H1 (cell line): ENCODE results near the gene IDI2. TPM values are rescaled to one million over a fixed set of nuclear protein-coding genes. Genes with fewer than 3 reads are reported as not detected.
"Not testable (repeated sequence)": the region's sequence is repeated elsewhere in the genome, so short reads cannot be mapped to it uniquely, and the experiment has no call there.

ENCODE experiments used
- CTCF ChIA-PET: fragments of 300-600 bp; sonication (Branson Sonifier 250); formaldehyde crosslinking; loops from one replicate; lab custom pipeline; 2021; ENCODE audit not compliant: partially characterized antibody; lab: Charles Lee
- POLR2A ChIA-PET: fragments of 300-600 bp; sonication (Branson Sonifier 250); formaldehyde crosslinking; loops from one replicate; lab custom pipeline; 2021; ENCODE audit warnings: inconsistent platforms; ENCODE audit not compliant: partially characterized antibody; lab: Charles Lee
- DNase-seq, 2 experiments: peaks; one replicate each; pipeline versions ENCODE4 v3.0.0 to v3.0.0-alpha.2; 2010 to 2022; ENCODE audit warnings: low spot score in 2 of 2, low read depth in 1 of 2, mixed read lengths in 1 of 2
- FAIRE-seq: peaks from 2 replicates; lab custom pipeline; 2011; peaks lifted over from hg19 to GRCh38; lab: Jason Lieb, UNC
- H2AFZ ChIP-seq: 2 replicates; pipeline ENCODE4 v1.8.1; 2012; ENCODE audit warnings: low read length, inconsistent platforms
- H2AK5ac ChIP-seq: 2 replicates; pipeline ENCODE4 v1.6.1; 2013; ENCODE audit warnings: low read depth, low read length
- H2BK120ac ChIP-seq: replicated peaks from 2 replicates; pipeline ENCODE3; 2013; ENCODE audit warnings: low read depth, low read length, inconsistent platforms
- H2BK12ac ChIP-seq: 2 replicates; pipeline ENCODE4 v1.6.1; 2013; ENCODE audit warnings: low read depth, low read length
- H2BK15ac ChIP-seq: 2 replicates; pipeline ENCODE4 v1.6.1; 2013; ENCODE audit warnings: low read length
- H2BK20ac ChIP-seq: 2 replicates; pipeline ENCODE4 v1.6.1; 2013; ENCODE audit warnings: low read length
- H2BK5ac ChIP-seq: 2 replicates; pipeline ENCODE4 v1.6.1; 2013; ENCODE audit warnings: low read depth, low read length
- H3K14ac ChIP-seq: 2 replicates; pipeline ENCODE4 v1.6.1; 2013; ENCODE audit warnings: inconsistent platforms; ENCODE audit not compliant: insufficient read length
- H3K18ac ChIP-seq: 2 replicates; pipeline ENCODE4 v1.6.1; 2013; ENCODE audit warnings: low read length; ENCODE audit errors: extremely low read depth
- H3K23ac ChIP-seq: 2 replicates; pipeline ENCODE4 v1.6.1; 2013; ENCODE audit warnings: inconsistent platforms; ENCODE audit not compliant: insufficient read length
- H3K23me2 ChIP-seq: 2 replicates; pipeline ENCODE4 v1.6.1; 2013; ENCODE audit warnings: low read depth, low read length
- H3K27ac ChIP-seq: 2 replicates; pipeline ENCODE4 v1.6.1; 2011; ENCODE audit warnings: low read depth, low read length, inconsistent platforms
- H3K27me3 ChIP-seq, 4 experiments: replicated peaks in 1 of 4; 1 replicate in 1 of 4; 2 replicates in 3 of 4; pipeline versions ENCODE4 v1.6.1 to v1.8.1; 2011 to 2013; ENCODE audit warnings: low read length in 3 of 4, mild to moderate bottlenecking in 3 of 4, inconsistent platforms in 2 of 4, mixed read lengths in 2 of 4, moderate library complexity in 1 of 4; ENCODE audit not compliant: control insufficient read depth in 3 of 4, insufficient read depth in 3 of 4; ENCODE audit errors: extremely low read depth in 1 of 4
- H3K36me3 ChIP-seq, 4 experiments: 2 replicates each; pipeline versions ENCODE4 v1.6.1 to v1.8.1; 2011 to 2013; ENCODE audit warnings: mild to moderate bottlenecking in 4 of 4, low read length in 3 of 4, moderate library complexity in 2 of 4, control low read depth in 1 of 4, inconsistent platforms in 1 of 4; ENCODE audit not compliant: insufficient read depth in 4 of 4, control insufficient read depth in 2 of 4
- H3K4ac ChIP-seq: replicated peaks from 2 replicates; pipeline ENCODE3; 2013; ENCODE audit warnings: low read length, low read depth, mixed read lengths, inconsistent platforms; ENCODE audit not compliant: insufficient read length
- H3K4me1 ChIP-seq, 4 experiments: replicated peaks in 1 of 4; 1 replicate in 1 of 4; 2 replicates in 3 of 4; pipeline versions ENCODE4 v1.6.1 to v1.8.1; 2011 to 2013; ENCODE audit warnings: low read length in 3 of 4, inconsistent platforms in 2 of 4, mixed read lengths in 1 of 4; ENCODE audit not compliant: insufficient read depth in 4 of 4, control insufficient read depth in 3 of 4
- H3K4me2 ChIP-seq, 2 experiments: 2 replicates each; pipeline versions ENCODE4 v1.6.1 to v1.8.1; 2011 to 2013; ENCODE audit warnings: low read depth in 2 of 2, low read length in 2 of 2, control low read depth in 1 of 2, inconsistent platforms in 1 of 2, mild to moderate bottlenecking in 1 of 2; ENCODE audit not compliant: insufficient read depth in 1 of 2
- H3K4me3 ChIP-seq, 4 experiments: fragments of 200-600, 300-600 bp in 1 of 4; sonication (generic), shearing (Covaris generic), sonication (Bioruptor Twin) in 1 of 4; 2 replicates each; pipeline versions ENCODE4 v1.5.1 to v1.8.1; 2011 to 2016; ENCODE audit warnings: low read length in 4 of 4, low read depth in 3 of 4, control low read depth in 2 of 4, inconsistent platforms in 2 of 4, mild to moderate bottlenecking in 2 of 4, mixed read lengths in 1 of 4, moderate library complexity in 1 of 4; ENCODE audit not compliant: insufficient read depth in 2 of 4; ENCODE audit errors: extremely low read depth in 1 of 4
- H3K56ac ChIP-seq: replicated peaks from 2 replicates; pipeline ENCODE3; 2013; ENCODE audit warnings: low read depth, mild to moderate bottlenecking, mixed read lengths, low read length, inconsistent platforms; ENCODE audit not compliant: insufficient read length
- H3K79me1 ChIP-seq: 2 replicates; pipeline ENCODE4 v1.6.1; 2013; ENCODE audit warnings: low read depth, low read length, control low read depth
- H3K79me2 ChIP-seq, 2 experiments: 2 replicates each; pipeline versions ENCODE4 v1.6.1 to v1.8.1; 2012 to 2013; ENCODE audit warnings: low read length in 2 of 2, mild to moderate bottlenecking in 2 of 2, inconsistent platforms in 1 of 2; ENCODE audit not compliant: insufficient read depth in 2 of 2, control insufficient read depth in 1 of 2
- H3K9ac ChIP-seq, 4 experiments: replicated peaks in 1 of 4; 1 replicate in 1 of 4; 2 replicates in 3 of 4; pipeline versions ENCODE4 v1.6.1 to v1.8.1; 2011 to 2013; ENCODE audit warnings: low read depth in 3 of 4, low read length in 3 of 4, control low read depth in 2 of 4, mild to moderate bottlenecking in 2 of 4, moderate library complexity in 2 of 4, inconsistent platforms in 1 of 4; ENCODE audit errors: extremely low read depth in 1 of 4
- H3K9me3 ChIP-seq, 2 experiments: 2 replicates each; pipeline versions ENCODE4 v1.6.1 to v1.8.1; 2012 to 2013; ENCODE audit warnings: mild to moderate bottlenecking in 2 of 2, moderate library complexity in 2 of 2, control low read depth in 1 of 2, inconsistent platforms in 1 of 2, low read depth in 1 of 2, low read length in 1 of 2, mixed read lengths in 1 of 2; ENCODE audit not compliant: insufficient read depth in 2 of 2
- H4K20me1 ChIP-seq, 2 experiments: replicated peaks in 1 of 2; 2 replicates each; pipeline versions ENCODE3 to v1.8.1; 2011 to 2013; ENCODE audit warnings: inconsistent platforms in 2 of 2, low read length in 2 of 2, mild to moderate bottlenecking in 1 of 2; ENCODE audit not compliant: insufficient read depth in 2 of 2, control insufficient read depth in 1 of 2
- H4K5ac ChIP-seq: 2 replicates; pipeline ENCODE4 v1.6.1; 2013; ENCODE audit warnings: low read length, low read depth, mixed read lengths, inconsistent platforms; ENCODE audit not compliant: insufficient read length
- H4K8ac ChIP-seq: 2 replicates; pipeline ENCODE4 v1.8.0; 2013; ENCODE audit warnings: mild to moderate bottlenecking, moderate library complexity, low read length, inconsistent platforms; ENCODE audit not compliant: insufficient read depth; ENCODE audit errors: extremely low read depth
- H4K91ac ChIP-seq: replicated peaks from 2 replicates; pipeline ENCODE3; 2013; ENCODE audit warnings: low read length, mixed read lengths, inconsistent platforms; ENCODE audit not compliant: insufficient read length
- BCL11A ChIP-seq, 2 experiments: IDR thresholded peaks; one replicate each; pipeline ENCODE4 v1.6.1; 2011; ENCODE audit warnings: low read depth in 2 of 2, low read length in 2 of 2, mild to moderate bottlenecking in 2 of 2
- GABPA ChIP-seq: IDR thresholded peaks from 2 replicates; pipeline ENCODE4 v1.6.1; 2011; ENCODE audit warnings: mild to moderate bottlenecking, low read length, moderate library complexity, borderline replicate concordance; ENCODE audit not compliant: insufficient read depth
- SAP30 ChIP-seq: fragments of 300-600 bp; sonication (generic); IDR thresholded peaks from 2 replicates; pipeline ENCODE4 v1.7.1; 2012; ENCODE audit warnings: low read length, moderate library complexity, mild to moderate bottlenecking, inconsistent platforms; ENCODE audit not compliant: insufficient read depth, insufficient replicate concordance
- SUZ12 ChIP-seq: fragments of 200-600 bp; sonication (generic); IDR thresholded peaks from 2 replicates; pipeline ENCODE4 v1.6.1; 2012; ENCODE audit warnings: mild to moderate bottlenecking, inconsistent platforms, low read length, moderate library complexity, mixed read lengths
- WGBS, 2 experiments: shearing (Covaris generic) in 1 of 2; methylation state at CpG; one replicate each; pipeline versions ENCODE4 v1.1.6 to v1.1.7; 2013 to 2015; ENCODE audit warnings: low lambda C conversion rate in 2 of 2, mixed read lengths in 2 of 2, inconsistent platforms in 1 of 2, low coverage in 1 of 2, missing lambda C conversion rate in 1 of 2; ENCODE audit not compliant: insufficient replicate concordance in 2 of 2, insufficient coverage in 1 of 2, insufficient read length in 1 of 2; ENCODE audit errors: extremely low coverage in 1 of 2, missing lambda C conversion rate in 1 of 2; 5-methylcytosine and 5-hydroxymethylcytosine counted together
- polyA plus RNA-seq, 7 experiments: library from polyadenylated mRNA; depleted of rRNA in 3 of 7; stranded (reverse) in 5 of 7; unstranded in 2 of 7; fragments of >200 nt in 5 of 7; fragments of 200-250 nt in 2 of 7; gene quantifications; 1 replicate in 5 of 7; 2 replicates in 1 of 7; 4 replicates in 1 of 7; pipeline versions ENCODE4 v1.2.1 to v1.2.3, GENCODE V29; 2011 to 2013; ENCODE audit warnings: missing spikeins in 2 of 7, mixed read lengths in 2 of 7
- total RNA-seq: library from RNA; stranded (reverse); fragmentation: NEBNext Ultra II Directional; extraction: Animal tissue kit (Norgen Biotek cat#: 25700); gene quantifications from 2 replicates; pipeline ENCODE4 v1.2.1, GENCODE V29; 2021
- TF ChIP-seq, protein P1 (sequence below): IDR thresholded peaks from 2 replicates; pipeline ENCODE4 v1.6.1; 2011; ENCODE audit warnings: low read depth, mild to moderate bottlenecking, low read length; ENCODE audit not compliant: insufficient read depth

The IDI2 gene
- total and polyA plus RNA-seq, 2 of the 8 experiments (the other 6 are each of a cell fraction or from before 2014, with no cell fraction given): not detected

DNA sequence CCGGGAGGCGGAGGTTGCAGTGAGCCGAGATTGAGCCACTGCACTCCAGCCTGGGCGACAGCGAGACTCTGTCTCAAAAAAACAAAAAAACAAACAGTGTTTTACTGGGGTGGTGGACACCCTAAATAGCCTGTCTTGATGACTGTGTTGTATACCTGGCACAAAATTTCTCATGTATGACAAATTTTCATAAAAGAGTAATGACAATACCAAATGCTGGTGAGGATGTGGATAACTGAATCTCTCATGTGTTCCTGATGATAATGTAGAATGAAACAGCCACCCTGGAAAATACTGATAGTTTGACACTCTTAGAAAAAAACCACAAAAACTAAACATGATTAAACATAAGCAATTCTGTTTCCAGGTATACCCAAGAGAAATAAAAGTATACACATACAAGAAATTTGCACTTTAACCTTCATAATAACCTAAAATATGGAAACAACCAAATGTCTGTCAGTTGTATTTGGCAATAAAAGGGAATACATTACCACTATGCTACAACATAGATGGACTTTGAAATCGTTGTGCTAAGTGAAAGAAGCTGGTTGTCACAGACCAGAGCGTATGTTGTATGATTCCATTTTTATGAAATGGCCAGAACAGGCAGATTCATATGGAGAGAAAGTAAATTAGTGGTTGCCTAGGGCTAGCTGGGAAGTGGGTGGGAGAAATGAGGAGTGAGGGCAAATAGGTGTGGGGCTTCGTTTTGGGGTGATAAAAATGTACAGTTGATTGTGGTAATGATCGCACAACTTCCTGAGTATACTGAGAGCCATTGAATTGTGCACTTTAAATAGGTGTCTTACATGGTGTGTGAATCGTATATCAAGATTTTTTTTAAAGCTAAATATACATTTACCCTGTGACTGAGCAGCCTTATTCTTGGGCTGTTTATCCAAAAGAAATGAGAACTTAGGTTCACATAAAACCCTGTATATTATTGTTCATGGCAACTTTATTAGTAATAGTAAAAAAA is 43.0 kb upstream of the IDI2 start (continued):
- TF ChIP-seq BCL11A (IDR thresholded peaks at IDR 0.05; ENCODE audit: low read depth in 2 of 2, low read length in 2 of 2): no peak
- TF ChIP-seq SUZ12: no peak
- TF ChIP-seq GABPA: no peak
- TF ChIP-seq, protein P1, sequence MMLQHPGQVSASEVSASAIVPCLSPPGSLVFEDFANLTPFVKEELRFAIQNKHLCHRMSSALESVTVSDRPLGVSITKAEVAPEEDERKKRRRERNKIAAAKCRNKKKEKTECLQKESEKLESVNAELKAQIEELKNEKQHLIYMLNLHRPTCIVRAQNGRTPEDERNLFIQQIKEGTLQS: no peak
- no peak for TF ChIP-seq SAP30

DNA sequence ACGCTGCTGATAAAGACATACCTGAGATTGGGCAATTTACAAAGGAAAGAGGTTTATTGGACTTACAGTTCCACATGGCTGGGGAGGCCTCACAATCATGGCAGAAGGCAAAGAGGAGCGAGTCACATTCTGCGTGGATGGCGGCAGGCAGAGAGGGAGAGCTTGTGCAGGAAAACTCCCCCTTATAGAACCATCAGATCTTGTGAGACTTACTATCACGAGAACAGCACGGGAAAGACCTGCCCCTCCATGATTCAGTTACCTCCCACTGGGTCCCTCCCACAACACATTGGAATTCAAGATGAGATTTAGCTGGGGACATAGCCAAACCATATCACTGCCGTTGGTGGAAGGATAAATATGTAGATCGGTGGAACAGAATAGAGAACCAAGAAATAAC is 41.1 kb upstream of the IDI2 start:
- H3K4me3 ChIP-seq, H2BK5ac ChIP-seq, H3K9me3 ChIP-seq, H2BK120ac ChIP-seq, H3K4me1 ChIP-seq, H4K91ac ChIP-seq, H3K23me2 ChIP-seq, H3K36me3 ChIP-seq, H2AK5ac ChIP-seq, FAIRE-seq, H4K20me1 ChIP-seq, H3K4me2 ChIP-seq, H2BK15ac ChIP-seq, H2BK12ac ChIP-seq, H2BK20ac ChIP-seq, H3K23ac ChIP-seq, H4K5ac ChIP-seq, H3K18ac ChIP-seq, H3K56ac ChIP-seq, H3K79me1 ChIP-seq, H3K14ac ChIP-seq, H3K4ac ChIP-seq, H3K79me2 ChIP-seq, DNase-seq, CTCF ChIA-PET, H2AFZ ChIP-seq, H4K8ac ChIP-seq, H3K27me3 ChIP-seq, H3K9ac ChIP-seq, H3K27ac ChIP-seq: not testable (repeated sequence)
- 82% methylated on average over 8 of the region's 8 CpGs; no CpG with 5 or more reads in 1 of the 2 experiments for WGBS, 2 experiments
- POLR2A ChIA-PET: interaction anchor here (1.2 kb wide), 1 partner anchor 9 kb away, joined by 5 read pairs; no protein-coding TSS in a partner anchor
